Activated gamma-delta T cell (primary cell): ENCODE data around the gene NSD2.
"Not testable (repeated sequence)": the region's sequence is repeated elsewhere in the genome, so short reads cannot be mapped to it uniquely, and the experiment has no call there.

Experiments
- DNase-seq: peaks from one replicate; lab custom pipeline; 2025; lab: John Stamatoyannopoulos, UW

Gene NSD2

GRCh38 chr4:1899149-1900086 is 28.2 kb downstream of the NSD2 start:
- DNase-seq: no peak

DNA sequence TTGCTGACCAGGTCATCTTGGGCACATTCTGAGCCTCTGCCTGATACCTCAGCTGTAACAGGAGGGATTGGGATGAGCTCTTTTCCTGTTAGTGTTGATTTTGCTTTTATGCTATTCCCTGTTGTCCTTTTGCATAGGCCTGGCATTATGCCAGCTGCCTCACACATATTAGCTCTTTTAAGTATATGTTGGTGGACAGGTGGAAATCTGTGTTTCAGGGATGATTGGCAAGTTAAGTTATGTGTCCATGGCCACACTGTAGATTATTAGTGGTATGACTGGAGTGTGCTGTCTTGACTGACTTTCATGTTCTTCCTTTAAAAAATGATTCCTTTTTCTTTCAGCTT is 28.9 kb downstream of the NSD2 start:
- no peak for DNase-seq

DNA sequence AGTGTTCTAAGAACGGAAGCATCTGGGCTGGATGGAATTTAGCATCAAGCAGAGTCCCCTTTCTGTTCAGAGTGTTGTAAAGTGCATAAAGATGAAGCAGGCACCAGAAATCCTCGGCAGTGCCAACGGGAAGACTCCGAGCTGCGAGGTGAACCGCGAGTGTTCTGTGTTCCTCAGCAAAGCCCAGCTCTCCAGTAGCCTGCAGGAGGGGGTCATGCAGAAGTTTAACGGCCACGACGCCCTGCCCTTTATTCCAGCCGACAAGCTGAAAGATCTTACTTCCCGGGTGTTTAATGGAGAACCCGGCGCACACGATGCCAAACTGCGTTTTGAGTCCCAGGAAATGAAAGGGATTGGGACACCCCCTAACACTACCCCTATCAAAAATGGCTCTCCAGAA is 29.4 kb downstream of the NSD2 start:
- DNase-seq: no peak

GRCh38 chr4:1901127-1901526 is 29.9 kb downstream of the NSD2 start:
- no peak for DNase-seq

GRCh38 chr4:1902243-1902642 is 31.1 kb downstream of the NSD2 start:
- no peak for DNase-seq

DNA sequence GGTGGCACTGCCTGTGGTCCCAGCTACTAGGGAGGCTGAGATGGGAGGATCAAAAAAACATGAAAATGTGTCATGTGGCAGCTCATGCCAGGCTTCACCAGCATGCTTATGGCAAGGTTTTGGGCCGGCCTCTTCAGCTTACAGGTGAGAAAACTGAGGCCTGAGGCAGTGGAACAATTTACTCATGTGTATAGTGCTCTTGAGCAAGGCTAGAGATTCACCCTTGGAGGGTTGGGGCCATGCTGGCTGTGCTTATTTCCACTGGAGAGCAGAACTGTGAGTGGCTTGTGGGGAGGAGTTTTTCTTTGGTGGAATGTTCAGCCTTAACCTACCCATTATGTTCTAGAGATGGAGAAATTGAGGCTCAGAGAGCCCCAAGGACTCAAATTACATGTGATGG is 31.8 kb downstream of the NSD2 start:
- DNase-seq: no peak

GRCh38 chr4:1904042-1904441 is 32.8 kb downstream of the NSD2 start:
- no peak for DNase-seq

- DNase-seq: no peak
Observed at GRCh38 chr4:1907848-1908525, 36.8 kb downstream of the NSD2 start.

DNA sequence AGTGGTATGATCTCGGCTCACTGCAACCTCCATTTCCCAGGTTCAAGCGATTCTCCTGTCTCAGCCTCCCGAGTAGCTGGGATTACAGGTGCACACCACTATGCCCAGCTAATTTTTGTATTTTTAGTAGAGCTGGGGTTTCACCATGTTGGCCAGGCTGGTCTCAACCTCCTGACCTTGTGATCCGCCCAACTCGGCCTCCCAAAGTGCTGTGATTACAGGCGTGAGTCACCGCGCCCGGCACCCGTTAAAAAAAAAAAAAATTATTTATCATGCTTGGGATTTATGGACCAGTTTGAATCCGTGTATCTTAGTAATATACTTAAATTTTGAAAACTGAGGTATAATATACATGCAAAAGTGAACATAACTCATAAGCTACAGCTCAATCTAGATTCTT is 38.5 kb downstream of the NSD2 start:
- DNase-seq: not testable (repeated sequence)

DNA sequence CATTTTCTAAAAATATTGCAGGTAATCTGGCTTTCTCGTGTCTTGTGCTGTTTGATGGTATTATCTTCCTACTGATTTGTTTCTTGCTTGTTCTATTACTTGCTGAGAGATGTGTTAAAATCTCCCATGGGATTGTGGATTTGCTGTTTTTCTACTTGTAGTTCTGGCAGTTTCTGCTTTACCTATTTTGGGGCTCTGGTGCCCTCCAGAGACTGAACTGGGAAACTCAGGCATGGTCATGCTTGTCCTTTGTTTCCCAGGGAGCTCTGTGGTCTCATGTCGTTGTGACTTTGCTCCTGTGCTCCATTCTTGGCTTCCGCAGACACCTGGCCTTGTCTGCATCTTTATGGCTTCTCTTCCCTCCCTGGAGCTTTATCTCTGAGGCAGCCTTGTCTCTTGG is 39.5 kb downstream of the NSD2 start:
- DNase-seq: no peak

GRCh38 chr4:1911316-1911715 is 40.1 kb downstream of the NSD2 start:
- not testable (repeated sequence) for DNase-seq

DNA sequence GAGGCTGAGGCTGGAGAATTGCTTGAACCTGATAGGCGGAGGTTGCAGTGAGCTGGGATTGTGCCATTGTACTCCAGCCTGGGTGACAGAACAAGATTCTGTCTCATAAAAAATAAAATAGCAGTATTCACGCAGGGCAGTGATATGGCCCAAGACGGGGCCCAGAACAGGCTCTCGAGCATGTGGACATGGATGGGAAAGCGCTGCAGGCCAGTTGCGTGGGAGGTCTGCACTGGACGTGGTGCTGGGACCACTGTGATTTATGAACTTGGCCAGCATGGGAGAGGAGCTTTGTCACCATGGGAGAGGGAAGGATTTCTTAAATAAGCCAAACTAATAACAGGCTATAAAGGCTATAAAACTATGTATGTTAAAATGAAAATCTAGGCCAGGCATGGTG is 51.6 kb downstream of the NSD2 start:
- no peak for DNase-seq

DNA sequence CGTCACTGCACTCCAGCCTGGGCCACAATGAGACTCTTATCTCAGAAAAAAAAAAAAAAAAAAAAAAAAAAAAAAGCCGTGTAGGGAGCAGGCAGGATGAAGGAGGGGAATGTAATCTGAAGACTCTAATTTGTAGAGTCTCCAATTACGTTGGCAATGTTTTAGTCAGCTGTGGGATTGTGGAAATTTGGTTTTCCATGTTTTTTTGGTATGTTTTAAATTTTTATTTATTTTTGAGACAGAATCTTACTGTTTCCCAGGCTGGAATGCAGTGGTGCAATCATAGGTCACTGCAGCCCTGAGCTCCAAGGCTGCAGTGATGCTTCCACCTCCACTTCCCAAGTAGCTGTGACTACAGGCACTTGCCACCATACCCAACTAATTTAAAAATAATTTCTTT is 56.5 kb downstream of the NSD2 start:
- DNase-seq: no peak

DNA sequence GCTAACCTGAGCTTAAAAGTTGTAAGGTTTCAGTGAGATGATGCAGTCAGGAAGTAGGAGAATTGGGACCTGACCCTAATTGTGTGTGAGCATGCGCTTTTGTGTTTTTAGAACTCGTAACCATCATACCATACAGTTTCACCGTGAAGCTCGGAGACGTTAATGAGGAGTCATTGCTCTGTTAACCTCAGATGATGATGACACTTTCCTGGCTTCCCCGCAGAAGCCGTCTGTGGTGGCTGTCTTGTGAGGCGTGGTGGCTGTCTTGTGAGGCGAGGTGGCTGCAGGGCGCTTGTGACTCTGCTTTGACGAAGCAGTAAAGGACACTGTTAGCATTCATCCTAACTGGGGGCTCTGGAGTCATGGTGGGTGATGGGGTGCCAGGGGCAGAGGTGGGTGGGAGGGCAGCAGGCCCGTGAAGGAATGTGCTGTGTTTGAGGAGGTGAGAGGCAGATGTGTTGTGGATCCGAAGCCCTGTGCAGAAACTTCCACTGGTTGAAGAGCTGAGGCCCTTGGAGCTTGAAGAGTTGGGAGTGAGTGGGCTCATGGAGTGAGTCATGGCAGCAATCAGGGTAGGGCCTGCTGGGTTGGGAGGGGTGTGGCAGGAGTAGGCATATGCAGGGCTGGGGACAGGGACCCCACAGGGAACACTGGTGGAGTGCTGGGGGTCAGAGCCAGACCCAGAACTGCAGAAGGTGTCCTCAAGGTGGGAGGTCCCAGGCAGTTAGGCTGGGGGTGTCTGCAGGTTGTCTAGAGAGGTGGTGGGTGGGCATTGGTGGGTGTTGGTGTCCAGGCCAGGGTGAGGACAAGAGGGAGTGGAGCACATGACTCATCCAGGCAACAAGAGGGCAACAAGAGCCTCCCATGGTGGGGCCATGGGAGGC is 57.4 kb downstream of the NSD2 start:
- DNase-seq: no peak

DNA sequence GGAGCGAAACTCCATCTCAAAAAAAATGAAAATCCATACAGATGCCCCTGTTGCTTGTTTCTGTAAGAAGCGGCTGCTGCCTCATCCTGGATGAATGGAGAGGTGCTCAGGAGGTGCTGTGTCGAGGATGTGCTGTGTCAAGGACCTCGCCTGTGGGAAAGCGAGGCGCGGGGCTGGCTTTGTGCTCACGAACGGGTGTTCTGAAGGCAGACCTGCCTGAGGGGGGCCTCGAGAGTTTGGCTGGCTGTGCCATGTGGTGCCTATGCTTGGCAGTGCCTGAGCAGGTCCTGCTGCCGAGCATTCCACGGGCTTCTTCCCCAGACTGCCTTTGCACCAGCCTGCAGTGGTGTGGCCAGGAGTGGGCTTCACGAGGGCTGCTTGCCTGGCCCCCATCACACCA is 61.5 kb downstream of the NSD2 start:
- DNase-seq: no peak

DNA sequence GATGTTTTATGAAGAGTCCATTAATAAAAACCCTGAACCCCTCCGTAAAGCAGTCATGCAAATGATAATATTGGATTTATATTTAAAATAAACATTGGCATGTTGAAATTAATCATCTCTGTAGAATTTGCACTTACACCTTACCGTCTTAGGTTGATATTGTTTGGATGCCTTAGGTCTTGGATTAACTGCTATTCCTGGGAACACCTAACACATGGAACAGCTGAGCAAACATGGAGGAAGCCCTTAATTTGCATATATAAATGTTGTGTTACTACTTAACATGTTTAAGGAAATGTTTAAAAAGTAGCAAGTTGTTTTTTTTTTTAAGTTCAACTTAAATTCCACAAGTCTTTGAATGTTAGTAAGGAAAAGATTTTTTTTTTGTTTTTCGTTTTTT is 62.5 kb downstream of the NSD2 start:
- no peak for DNase-seq

DNA sequence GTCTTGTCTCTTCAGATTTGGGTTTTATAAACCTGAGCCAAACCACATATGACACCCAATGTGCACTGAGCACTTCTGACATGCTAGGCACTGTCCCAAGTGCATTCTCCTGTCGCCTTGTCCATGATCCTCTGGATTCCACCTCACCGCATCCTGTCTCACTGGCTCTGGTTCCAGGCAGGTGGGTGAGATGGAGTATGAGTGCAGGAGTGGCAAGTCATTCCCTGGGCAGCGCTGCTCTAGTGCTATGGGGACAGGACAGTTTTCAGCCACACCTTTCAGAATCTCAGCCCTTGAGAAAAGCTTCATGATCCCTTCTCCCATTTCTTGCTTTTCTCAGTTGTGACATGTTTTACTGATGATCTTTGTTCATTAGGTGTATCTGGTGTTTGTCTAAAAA is 66.4 kb downstream of the NSD2 start:
- DNase-seq: no peak

GRCh38 chr4:1938027-1938426 is 66.8 kb downstream of the NSD2 start:
- DNase-seq: no peak

DNA sequence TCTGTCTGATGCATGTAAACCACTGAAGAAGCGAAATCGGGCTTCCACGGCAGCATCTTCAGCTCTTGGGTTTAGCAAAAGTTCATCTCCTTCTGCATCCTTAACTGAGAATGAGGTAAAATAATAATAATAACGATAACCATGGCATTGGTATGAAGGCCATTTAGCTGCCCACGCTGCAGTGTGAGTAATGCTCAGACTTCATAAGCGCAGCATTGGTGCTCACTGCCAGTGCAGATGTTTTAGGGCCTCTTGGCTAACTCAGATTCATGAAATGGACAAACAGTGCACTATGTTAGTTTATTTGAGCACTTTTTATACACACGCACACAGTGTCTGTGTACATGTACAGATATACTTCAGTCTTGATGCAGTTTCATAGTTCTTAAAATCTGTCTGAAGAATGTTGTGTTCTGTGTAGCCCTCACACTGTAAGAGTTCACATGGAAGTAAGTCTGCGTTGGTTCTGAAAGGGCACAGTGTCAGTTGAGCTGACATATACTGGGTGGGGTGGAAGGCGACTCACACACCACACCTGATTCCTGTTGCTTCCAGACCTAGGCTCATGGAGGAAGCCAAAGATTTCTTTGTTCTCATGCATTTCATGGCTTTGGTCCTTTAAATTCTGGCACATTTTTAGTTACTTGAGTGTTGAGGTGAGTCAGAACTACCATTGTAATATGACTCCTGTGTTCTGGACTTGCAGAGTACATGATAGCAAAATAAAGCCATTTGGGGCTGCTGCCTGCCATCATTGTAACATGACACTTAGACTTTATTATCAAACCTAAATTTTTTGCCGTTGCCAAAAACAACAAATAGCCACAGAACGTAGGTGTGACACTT is 68.7 kb downstream of the NSD2 start:
- DNase-seq: no peak

GRCh38 chr4:1940566-1940965 is 69.4 kb downstream of the NSD2 start:
- DNase-seq: no peak

DNA sequence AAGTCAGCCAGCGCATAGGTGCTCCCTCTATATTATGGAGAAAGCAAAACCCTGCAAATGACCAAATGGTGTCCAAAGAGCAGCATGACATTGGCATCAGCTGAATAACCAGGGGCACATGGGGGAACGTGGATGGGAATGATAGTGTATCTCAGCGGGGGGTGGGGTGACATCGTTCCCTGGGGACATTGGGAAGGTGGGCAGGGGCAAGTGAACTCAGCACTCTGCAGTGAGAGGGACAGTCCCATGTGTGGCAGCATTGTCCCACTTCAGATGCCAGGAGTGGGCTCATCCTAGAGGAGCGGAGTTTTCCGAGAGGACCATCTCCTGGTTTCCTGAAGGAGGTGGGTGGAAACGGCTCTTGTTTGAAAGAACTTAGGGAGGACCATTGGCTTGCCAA is 72.7 kb downstream of the NSD2 start:
- no peak for DNase-seq
